GM12865 (cell line): ENCODE data around the gene PNPT1.

Source experiments
- DNase-seq: peaks from one replicate; pipeline ENCODE4 v3.0.0; 2010; ENCODE audit warnings: low read depth
- H3K4me3 ChIP-seq: 2 replicates; pipeline ENCODE4 v1.5.1; 2011; ENCODE audit warnings: mild to moderate bottlenecking, low read depth, low read length, control low read depth
- CTCF ChIP-seq: IDR thresholded peaks from 2 replicates; pipeline ENCODE4 v1.5.1; 2011; ENCODE audit warnings: low read length, control low read depth, low read depth, inconsistent platforms; ENCODE audit not compliant: insufficient read depth; ENCODE audit errors: missing control alignments

PNPT1 gene

GRCh38 chr2:55653255-55653654 is 40.4 kb downstream of the PNPT1 start:
- no peak overlapping the region for H3K4me3 ChIP-seq
- no peak for TF ChIP-seq CTCF
- no peak for DNase-seq

DNA sequence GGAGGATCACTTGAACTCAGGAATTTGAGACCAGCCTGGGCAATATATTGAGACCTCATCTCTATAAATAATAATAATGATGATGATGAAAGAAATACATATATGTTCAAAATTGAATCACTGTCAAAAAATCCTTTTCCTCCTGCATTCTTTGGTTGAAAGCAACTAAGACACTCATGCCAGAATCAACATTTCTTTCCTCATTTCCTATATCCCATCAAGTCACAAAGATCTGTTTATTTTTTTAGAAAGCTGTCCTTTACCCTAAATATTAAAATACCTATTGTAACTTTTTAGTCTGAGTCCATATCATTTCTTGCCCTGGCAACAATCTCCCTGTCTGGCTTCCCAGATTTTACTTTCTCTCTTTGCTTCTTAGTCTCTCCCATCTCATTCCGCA is 44.4 kb downstream of the PNPT1 start:
- no peak for TF ChIP-seq CTCF
- DNase-seq, result no peak
- H3K4me3 ChIP-seq, result no peak overlapping the region

DNA sequence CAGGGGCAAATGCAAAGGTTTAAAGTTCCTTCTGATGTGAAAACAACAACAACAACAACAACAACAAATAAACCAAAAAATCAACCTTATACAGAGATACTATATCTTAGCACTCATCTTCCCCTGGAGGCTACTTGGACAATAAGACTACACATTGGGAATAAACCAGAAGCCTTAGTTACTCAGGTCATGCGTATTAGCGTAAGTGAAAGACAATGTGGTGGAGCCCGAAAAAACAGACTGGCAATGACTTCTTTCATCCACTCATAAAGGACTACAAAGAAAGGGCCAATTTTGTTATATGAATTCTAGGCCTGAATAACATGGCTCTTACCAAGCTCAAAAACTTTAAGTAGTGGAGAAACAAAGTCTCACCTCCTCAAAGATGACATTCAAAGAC is 56.8 kb downstream of the PNPT1 start:
- DNase-seq, result no peak
- TF ChIP-seq CTCF, result no peak
- no peak overlapping the region for H3K4me3 ChIP-seq

- TF ChIP-seq CTCF, result no peak
- no peak overlapping the region for H3K4me3 ChIP-seq
- DNase-seq, result no peak
Measured at GRCh38 chr2:55628931-55629330, 64.7 kb downstream of the PNPT1 start.

DNA sequence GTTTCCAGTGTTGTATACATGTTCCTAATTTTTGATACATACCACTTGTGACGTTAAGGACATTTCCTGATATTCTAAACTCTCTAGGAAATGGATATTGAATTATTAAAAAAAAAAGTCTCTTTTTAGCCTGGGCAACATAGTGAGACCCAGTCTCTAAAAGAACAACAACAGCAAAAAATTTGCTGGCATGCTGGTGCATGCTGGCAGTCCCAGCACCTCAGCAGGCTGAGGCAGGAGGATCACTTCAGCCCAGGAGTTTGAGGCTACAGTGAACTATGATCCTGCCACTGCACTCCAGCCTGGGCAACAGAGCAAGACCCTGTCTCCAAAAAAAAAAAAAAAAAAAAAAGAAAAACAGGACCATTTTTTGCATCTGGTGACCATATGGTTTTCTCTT is 65.7 kb downstream of the PNPT1 start:
- H3K4me3 ChIP-seq, result no peak overlapping the region
- TF ChIP-seq CTCF, result no peak
- no peak for DNase-seq

GRCh38 chr2:55621802-55622201 is 71.8 kb downstream of the PNPT1 start:
- H3K4me3 ChIP-seq, result no peak overlapping the region
- no peak for TF ChIP-seq CTCF
- DNase-seq, result no peak

DNA sequence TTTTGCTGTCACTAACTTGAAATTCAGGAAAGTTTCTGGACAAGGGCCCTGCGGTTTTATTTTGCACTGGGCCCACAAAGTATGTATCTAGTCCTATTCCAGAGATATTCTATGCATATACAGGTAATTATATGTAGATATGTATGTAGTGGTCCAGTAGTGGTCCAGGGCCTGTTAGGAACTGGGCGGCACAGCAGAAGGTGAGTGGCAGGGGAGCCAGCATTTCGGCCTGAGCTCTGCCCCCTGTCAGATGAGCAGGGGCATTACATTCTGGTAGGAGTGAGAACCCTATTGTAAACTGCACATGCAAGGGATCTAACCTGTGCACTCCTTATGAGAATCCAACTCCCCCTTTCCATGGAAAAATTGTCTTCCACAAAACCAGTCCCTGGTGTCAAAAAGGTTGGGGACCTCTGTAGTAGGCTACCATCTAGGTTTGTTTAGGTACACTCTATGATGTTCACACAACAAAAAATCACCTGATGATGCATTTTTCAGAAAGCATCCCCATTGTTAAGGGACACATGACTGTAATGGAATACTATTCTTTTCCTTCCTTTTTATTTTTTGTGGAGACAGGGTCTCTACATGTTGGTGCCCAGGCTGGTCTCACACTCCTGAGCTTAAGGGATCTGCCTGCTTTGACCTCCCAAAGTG is 73.4 kb downstream of the PNPT1 start:
- peak; percentile 48 for DNase-seq
- H3K4me3 ChIP-seq, result no peak overlapping the region
- peak; percentile 41 for TF ChIP-seq CTCF
